Measurements from ENCODE around the gene MCIDAS.

DNA sequence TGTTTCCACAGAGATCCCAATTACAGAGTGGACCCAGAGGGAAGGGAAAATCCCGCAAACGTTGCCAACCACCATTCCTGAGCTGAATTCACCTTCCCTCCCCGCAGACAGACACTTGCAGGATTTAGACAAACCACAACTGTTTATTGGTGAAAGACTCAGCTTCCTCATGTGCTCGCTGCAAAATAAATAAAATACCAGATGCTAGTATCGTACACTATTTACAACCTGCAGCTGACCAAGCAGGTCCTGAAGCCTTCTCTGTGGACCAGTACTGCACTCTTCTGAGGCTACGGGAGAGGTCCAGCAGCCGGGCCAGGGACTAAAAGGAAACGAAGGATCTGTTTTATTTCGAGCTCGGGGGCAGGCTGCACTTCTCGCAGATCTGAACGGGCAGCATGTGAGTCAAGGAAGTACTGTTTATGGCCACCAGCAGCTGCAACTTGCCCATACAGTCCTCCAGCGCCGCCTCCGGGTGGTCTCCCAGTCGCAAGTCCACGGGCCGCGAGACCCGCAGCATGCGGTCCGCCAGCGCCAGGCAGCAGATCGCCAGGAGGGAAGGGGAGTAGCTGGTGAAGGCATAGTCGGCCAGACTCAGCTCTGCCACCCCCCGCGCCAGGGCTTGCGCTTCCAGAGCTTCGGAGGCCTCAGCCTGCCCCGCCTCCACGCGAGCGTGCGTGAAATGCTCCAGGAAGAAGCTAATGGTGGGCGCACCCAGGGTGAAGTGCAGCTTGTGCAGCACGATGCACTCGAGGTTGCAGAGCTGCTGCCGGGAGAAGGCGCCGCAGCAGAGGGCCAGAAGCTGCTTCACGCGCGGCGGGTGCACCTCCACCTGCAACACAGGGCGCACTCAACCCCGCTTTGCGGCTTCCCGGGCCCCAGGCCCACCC, 4.2 kb upstream of the MCIDAS start:
- TF ChIP-seq, protein P1, sequence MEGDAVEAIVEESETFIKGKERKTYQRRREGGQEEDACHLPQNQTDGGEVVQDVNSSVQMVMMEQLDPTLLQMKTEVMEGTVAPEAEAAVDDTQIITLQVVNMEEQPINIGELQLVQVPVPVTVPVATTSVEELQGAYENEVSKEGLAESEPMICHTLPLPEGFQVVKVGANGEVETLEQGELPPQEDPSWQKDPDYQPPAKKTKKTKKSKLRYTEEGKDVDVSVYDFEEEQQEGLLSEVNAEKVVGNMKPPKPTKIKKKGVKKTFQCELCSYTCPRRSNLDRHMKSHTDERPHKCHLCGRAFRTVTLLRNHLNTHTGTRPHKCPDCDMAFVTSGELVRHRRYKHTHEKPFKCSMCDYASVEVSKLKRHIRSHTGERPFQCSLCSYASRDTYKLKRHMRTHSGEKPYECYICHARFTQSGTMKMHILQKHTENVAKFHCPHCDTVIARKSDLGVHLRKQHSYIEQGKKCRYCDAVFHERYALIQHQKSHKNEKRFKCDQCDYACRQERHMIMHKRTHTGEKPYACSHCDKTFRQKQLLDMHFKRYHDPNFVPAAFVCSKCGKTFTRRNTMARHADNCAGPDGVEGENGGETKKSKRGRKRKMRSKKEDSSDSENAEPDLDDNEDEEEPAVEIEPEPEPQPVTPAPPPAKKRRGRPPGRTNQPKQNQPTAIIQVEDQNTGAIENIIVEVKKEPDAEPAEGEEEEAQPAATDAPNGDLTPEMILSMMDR (conservative IDR thresholded peaks at IDR 0.05; ENCODE audit: low read depth, low read length) = no peak
- TF ChIP-seq POLR2A (IDR thresholded peaks at IDR 0.05; ENCODE audit: low read depth, low read length) (no peak), CEBPB (IDR thresholded peaks at IDR 0.05; ENCODE audit: low read depth, low read length) (no peak), RAD21 (IDR thresholded peaks at IDR 0.05; ENCODE audit: low read length) (no peak), SMC3 (IDR thresholded peaks at IDR 0.05; ENCODE audit: low read depth, low read length) (no peak), MAFK (IDR thresholded peaks at IDR 0.05; ENCODE audit: low read depth, low read length) (no peak), NFE2L2 (IDR thresholded peaks at IDR 0.05; ENCODE audit: low read depth, low read length) (no peak)
- TF ChIP-seq, protein P2, sequence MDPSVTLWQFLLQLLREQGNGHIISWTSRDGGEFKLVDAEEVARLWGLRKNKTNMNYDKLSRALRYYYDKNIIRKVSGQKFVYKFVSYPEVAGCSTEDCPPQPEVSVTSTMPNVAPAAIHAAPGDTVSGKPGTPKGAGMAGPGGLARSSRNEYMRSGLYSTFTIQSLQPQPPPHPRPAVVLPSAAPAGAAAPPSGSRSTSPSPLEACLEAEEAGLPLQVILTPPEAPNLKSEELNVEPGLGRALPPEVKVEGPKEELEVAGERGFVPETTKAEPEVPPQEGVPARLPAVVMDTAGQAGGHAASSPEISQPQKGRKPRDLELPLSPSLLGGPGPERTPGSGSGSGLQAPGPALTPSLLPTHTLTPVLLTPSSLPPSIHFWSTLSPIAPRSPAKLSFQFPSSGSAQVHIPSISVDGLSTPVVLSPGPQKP (IDR thresholded peaks at IDR 0.05; ENCODE audit: borderline replicate concordance, low read depth, low read length) = no peak
- TF ChIP-seq, protein P3, sequence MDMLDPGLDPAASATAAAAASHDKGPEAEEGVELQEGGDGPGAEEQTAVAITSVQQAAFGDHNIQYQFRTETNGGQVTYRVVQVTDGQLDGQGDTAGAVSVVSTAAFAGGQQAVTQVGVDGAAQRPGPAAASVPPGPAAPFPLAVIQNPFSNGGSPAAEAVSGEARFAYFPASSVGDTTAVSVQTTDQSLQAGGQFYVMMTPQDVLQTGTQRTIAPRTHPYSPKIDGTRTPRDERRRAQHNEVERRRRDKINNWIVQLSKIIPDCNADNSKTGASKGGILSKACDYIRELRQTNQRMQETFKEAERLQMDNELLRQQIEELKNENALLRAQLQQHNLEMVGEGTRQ (IDR thresholded peaks at IDR 0.05; ENCODE audit: low read depth, low read length) = no peak

Measured in IMR-90 (cell line).